Measurements from ENCODE around the gene LMF1.

DNA sequence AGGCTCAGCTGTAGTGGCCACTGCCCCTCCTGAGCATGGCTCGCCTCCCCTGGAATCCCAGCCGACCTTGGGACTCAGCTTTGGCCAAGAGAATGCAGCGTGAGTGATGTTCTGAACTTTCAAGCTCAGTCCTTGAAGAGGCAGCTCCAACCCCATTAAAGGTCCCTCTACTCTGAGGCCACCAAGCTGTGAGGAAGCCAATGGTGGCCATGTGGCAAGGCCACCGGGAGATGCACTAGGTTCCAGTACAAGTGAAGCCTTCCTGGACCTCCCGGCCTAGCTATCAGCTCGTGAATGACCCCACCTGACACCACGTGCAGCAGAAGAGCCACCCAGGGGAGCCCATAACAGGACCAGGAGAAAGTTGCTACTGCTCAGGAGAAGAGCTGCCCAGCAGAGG is 88.5 kb downstream of the LMF1 start:
- TF ChIP-seq, protein P1, sequence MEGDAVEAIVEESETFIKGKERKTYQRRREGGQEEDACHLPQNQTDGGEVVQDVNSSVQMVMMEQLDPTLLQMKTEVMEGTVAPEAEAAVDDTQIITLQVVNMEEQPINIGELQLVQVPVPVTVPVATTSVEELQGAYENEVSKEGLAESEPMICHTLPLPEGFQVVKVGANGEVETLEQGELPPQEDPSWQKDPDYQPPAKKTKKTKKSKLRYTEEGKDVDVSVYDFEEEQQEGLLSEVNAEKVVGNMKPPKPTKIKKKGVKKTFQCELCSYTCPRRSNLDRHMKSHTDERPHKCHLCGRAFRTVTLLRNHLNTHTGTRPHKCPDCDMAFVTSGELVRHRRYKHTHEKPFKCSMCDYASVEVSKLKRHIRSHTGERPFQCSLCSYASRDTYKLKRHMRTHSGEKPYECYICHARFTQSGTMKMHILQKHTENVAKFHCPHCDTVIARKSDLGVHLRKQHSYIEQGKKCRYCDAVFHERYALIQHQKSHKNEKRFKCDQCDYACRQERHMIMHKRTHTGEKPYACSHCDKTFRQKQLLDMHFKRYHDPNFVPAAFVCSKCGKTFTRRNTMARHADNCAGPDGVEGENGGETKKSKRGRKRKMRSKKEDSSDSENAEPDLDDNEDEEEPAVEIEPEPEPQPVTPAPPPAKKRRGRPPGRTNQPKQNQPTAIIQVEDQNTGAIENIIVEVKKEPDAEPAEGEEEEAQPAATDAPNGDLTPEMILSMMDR (IDR thresholded peaks at IDR 0.05; ENCODE audit: poor library complexity, severe bottlenecking), result no peak
- TF ChIP-seq EZH2 (IDR thresholded peaks at IDR 0.05; ENCODE audit: borderline replicate concordance, insufficient read depth, low read length, poor library complexity, severe bottlenecking) (no peak), POLR2AphosphoS5 (IDR thresholded peaks at IDR 0.05) (no peak), MXI1 (conservative IDR thresholded peaks at IDR 0.05; ENCODE audit: poor library complexity, severe bottlenecking) (no peak), RAD21 (conservative IDR thresholded peaks at IDR 0.05) (no peak), TAF1 (IDR thresholded peaks at IDR 0.05; ENCODE audit: low read depth) (no peak), EP300 (conservative IDR thresholded peaks at IDR 0.05; ENCODE audit: poor library complexity, severe bottlenecking) (no peak)
- TF ChIP-seq, protein P2, sequence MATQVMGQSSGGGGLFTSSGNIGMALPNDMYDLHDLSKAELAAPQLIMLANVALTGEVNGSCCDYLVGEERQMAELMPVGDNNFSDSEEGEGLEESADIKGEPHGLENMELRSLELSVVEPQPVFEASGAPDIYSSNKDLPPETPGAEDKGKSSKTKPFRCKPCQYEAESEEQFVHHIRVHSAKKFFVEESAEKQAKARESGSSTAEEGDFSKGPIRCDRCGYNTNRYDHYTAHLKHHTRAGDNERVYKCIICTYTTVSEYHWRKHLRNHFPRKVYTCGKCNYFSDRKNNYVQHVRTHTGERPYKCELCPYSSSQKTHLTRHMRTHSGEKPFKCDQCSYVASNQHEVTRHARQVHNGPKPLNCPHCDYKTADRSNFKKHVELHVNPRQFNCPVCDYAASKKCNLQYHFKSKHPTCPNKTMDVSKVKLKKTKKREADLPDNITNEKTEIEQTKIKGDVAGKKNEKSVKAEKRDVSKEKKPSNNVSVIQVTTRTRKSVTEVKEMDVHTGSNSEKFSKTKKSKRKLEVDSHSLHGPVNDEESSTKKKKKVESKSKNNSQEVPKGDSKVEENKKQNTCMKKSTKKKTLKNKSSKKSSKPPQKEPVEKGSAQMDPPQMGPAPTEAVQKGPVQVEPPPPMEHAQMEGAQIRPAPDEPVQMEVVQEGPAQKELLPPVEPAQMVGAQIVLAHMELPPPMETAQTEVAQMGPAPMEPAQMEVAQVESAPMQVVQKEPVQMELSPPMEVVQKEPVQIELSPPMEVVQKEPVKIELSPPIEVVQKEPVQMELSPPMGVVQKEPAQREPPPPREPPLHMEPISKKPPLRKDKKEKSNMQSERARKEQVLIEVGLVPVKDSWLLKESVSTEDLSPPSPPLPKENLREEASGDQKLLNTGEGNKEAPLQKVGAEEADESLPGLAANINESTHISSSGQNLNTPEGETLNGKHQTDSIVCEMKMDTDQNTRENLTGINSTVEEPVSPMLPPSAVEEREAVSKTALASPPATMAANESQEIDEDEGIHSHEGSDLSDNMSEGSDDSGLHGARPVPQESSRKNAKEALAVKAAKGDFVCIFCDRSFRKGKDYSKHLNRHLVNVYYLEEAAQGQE (IDR thresholded peaks at IDR 0.05; ENCODE audit: borderline replicate concordance), result no peak

Measured in neural cell (in vitro differentiated cells).